Chondrocyte (in vitro differentiated cells): ENCODE measurements around the gene GJB2. TPM values are rescaled to one million over a fixed set of nuclear protein-coding genes. Genes with fewer than 3 reads are reported as not detected.

Experiments used
- DNase-seq: peaks from one replicate; pipeline ENCODE4 v3.0.0; 2021; ENCODE audit warnings: mixed read lengths, low spot score
- H3K27ac Mint-ChIP-seq: one replicate; pipeline ENCODE4 v1.8.0; 2021; ENCODE audit warnings: mild to moderate bottlenecking, moderate library complexity, mixed read lengths; ENCODE audit not compliant: unreplicated experiment
- H3K27me3 Mint-ChIP-seq: 2 replicates; pipeline ENCODE4 v1.8.0; 2021; ENCODE audit warnings: low read depth, mixed read lengths
- H3K36me3 Mint-ChIP-seq: 2 replicates; pipeline ENCODE4 v1.8.0; 2021; ENCODE audit warnings: low read depth, mixed read lengths
- H3K4me1 Mint-ChIP-seq: 2 replicates; pipeline ENCODE4 v1.8.0; 2021; ENCODE audit warnings: low read depth, mild to moderate bottlenecking, mixed read lengths
- H3K4me3 Mint-ChIP-seq: one replicate; pipeline ENCODE4 v1.8.0; 2021; ENCODE audit warnings: mild to moderate bottlenecking, moderate library complexity, mixed read lengths; ENCODE audit not compliant: unreplicated experiment
- H3K9me3 Mint-ChIP-seq: 2 replicates; pipeline ENCODE4 v1.8.0; 2021; ENCODE audit warnings: low read depth, mixed read lengths
- total RNA-seq: library from RNA; stranded (reverse); gene quantifications from 3 replicates; pipeline ENCODE4 v1.2.1, GENCODE V29; 2021
- TF ChIP-seq, protein P1 (sequence below): fragments of 200-600 bp; sonication (generic); IDR thresholded peaks from 2 replicates; pipeline ENCODE4 v1.5.0; 2021; ENCODE audit warnings: antibody characterized with exemption, mild to moderate bottlenecking, moderate library complexity

Gene GJB2
- total RNA-seq, 1 donor from 2014 or later = not detected

DNA sequence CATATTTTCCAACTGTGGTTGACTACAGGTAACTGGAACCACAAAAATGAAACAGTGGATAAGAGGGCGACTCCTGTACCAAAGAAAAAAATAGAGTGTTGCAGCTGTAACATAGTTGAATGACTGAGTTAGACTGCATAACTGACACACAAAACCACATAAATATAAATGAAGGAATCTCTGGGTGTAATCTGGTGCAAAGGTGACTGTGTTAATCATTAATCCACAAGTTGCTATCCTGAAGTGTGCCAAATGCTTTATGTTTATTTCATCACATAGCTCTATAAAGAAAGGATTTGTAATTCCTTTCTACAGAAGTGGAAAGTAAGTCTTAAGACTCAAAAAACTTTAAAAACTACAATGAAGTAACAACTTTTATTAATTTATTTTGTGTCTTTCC, 6.0 kb upstream of the GJB2 start:
- TF ChIP-seq, protein P1, sequence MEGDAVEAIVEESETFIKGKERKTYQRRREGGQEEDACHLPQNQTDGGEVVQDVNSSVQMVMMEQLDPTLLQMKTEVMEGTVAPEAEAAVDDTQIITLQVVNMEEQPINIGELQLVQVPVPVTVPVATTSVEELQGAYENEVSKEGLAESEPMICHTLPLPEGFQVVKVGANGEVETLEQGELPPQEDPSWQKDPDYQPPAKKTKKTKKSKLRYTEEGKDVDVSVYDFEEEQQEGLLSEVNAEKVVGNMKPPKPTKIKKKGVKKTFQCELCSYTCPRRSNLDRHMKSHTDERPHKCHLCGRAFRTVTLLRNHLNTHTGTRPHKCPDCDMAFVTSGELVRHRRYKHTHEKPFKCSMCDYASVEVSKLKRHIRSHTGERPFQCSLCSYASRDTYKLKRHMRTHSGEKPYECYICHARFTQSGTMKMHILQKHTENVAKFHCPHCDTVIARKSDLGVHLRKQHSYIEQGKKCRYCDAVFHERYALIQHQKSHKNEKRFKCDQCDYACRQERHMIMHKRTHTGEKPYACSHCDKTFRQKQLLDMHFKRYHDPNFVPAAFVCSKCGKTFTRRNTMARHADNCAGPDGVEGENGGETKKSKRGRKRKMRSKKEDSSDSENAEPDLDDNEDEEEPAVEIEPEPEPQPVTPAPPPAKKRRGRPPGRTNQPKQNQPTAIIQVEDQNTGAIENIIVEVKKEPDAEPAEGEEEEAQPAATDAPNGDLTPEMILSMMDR = no peak
- Mint-ChIP-seq H3K4me1 (no peaks in the 10 kb centered on the region), H3K9me3 (peaks cover 11% of the 10 kb centered on the region), H3K4me3 (no peak overlapping the region), H3K27ac (no peak overlapping the region), H3K27me3 (peaks cover 32% of the 10 kb centered on the region), H3K36me3 (peaks cover 5% of the 10 kb centered on the region)
- DNase-seq = no peak

DNA sequence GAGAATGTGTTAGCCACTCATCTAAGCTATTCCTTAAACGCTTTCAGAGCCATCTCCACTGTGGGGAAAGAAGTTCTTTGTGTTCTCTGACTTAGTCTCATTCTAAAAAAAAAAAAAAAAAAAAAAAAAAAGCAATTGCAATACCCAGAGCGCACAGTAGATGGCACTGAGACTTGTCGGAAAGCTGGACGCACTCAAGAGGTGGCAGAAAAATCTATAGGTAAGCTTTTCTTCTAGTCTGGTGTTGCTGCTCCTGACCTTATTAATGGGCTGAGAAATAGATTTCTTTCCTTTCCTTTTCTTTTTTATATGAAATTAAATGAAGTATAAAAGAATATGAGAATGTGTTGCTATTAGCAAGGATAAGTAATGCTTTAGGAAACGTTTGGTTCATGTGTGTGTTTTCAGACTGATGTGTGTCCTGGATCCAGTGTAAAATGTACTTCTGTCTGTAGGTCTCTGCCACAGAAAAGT, 4.7 kb upstream of the GJB2 start:
- H3K4me1 Mint-ChIP-seq = peaks cover 5% of the 10 kb centered on the region
- H3K4me3 Mint-ChIP-seq = no peak overlapping the region
- H3K27me3 Mint-ChIP-seq = peaks cover 34% of the 10 kb centered on the region
- H3K9me3 Mint-ChIP-seq = peaks cover 7% of the 10 kb centered on the region
- H3K36me3 Mint-ChIP-seq = peaks cover 5% of the 10 kb centered on the region
- no peak for DNase-seq
- no peak overlapping the region for H3K27ac Mint-ChIP-seq
- TF ChIP-seq, protein P1 = peak; percentile 84

DNA sequence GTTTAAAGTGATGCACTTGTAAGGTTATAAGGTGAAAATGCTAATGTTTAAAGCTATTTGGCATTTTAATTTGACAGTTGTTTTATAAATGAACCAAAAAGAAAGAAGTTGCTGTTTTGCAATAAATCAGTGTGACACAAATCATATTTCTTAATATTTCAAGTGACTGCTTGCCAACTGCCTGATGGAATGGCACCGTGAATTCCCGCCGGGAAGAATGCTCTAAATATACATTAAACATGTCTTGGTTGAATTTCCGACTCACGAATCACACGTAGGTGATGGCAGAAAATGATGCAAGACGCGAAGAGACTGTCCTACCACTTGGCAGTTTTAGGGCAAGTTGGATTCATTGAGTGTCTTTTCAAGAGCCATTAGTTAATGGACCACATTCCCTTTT, 3.1 kb upstream of the GJB2 start:
- Mint-ChIP-seq H3K27me3 (peaks cover 39% of the 10 kb centered on the region), H3K4me3 (no peak overlapping the region), H3K4me1 (peaks cover 5% of the 10 kb centered on the region), H3K27ac (no peak overlapping the region), H3K9me3 (no peaks in the 10 kb centered on the region), H3K36me3 (peaks cover 3% of the 10 kb centered on the region)
- DNase-seq = no peak
- TF ChIP-seq, protein P1 = no peak

DNA sequence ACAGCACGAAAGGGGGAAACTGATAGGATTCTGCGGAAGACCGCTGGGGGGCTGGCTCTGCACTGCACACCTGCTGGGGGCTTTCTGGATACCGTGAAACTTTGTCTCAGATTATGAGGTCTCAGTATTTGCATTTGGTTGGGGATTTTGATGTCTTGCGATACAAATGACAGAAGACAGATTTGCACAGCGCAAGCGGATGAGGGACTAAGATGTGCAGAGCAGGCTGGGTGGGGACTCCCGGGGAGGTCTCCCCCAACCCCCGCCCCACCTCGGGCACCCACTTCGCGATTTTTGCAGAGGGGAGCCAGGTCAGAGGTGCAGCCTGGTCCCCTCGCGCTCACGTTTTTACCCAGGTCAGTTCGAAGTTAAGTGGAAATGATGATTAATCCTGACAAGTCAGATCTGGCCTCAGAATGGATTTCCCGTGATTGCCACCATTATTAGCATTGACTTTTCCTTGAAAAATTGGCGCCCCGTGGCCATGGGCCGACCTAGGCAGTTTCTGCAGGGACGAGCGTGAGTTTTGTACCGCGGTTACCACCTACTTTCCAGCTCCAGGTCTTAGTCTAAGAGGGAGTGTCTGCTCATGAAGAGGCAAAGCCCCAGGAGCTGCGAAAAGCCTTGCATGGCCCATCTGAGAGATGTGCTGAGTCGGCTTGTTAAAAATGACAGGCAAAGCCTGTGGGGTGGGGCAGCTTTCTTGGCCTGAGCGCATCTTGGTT, 1.3 kb upstream of the GJB2 start:
- TF ChIP-seq, protein P1 = no peak
- H3K4me3 Mint-ChIP-seq = no peak overlapping the region
- peaks cover 2% of the 10 kb centered on the region for H3K36me3 Mint-ChIP-seq
- H3K27ac Mint-ChIP-seq = no peak overlapping the region
- peaks cover 5% of the 10 kb centered on the region for H3K4me1 Mint-ChIP-seq
- DNase-seq = no peak
- peaks cover 47% of the 10 kb centered on the region for H3K27me3 Mint-ChIP-seq
- no peaks in the 10 kb centered on the region for H3K9me3 Mint-ChIP-seq

DNA sequence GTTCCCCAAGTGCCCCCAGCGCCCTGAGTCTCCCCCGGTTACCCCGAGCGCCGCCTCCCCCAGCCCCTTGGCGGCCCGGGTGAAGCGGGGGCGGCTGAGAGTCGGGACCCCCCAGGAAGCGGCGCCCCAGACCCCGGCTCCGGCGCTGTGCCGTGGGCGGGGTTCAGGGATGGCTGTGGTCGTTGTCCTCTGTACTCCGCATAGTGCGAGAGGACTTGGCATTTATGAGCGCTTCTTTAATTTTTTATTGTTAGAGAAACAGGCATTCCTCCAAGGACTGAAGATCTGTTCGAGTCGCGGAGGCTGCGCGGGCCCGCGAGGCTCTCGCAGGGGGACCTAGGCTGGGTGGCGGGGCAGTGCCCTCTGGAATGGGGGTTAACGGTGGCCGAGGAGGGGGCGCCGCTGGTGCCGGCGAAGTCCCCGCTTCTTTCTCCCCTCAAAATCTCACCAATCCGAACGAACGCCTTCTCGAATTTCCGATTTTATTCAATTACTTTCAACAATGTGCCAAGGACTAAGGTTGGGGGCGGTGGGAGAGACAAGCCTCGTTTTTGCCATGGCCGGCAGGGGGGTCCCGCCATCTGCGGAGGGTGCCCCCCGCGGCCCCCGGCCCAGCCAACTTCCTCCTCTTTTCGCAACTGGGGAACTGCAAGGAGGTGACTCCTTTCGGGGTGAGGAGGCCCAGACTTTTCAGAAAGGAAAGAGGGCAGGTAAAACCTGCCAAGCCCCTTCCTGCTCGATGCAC, 596 bp upstream of the GJB2 start:
- Mint-ChIP-seq H3K9me3 (no peaks in the 10 kb centered on the region), H3K27ac (no peak overlapping the region), H3K27me3 (peaks cover 47% of the 10 kb centered on the region), H3K36me3 (peaks cover 3% of the 10 kb centered on the region), H3K4me1 (peaks cover 5% of the 10 kb centered on the region), H3K4me3 (peak overlapping the region; percentile 63)
- no peak for DNase-seq
- TF ChIP-seq, protein P1 = no peak
